Memory B cell (primary cell): Measurements from ENCODE around the gene AHSA1.
A peak's percentile ranks its signal among the peaks of the same experiment; 100 is the strongest.

Source experiments
- ATAC-seq: fragments of 150-1000 bp; cut with Tn5 transposase; 2 replicates; pipeline ENCODE4 v1.10.0; 2021; ENCODE audit warnings: low read depth, mild to moderate bottlenecking, moderate library complexity
- DNase-seq, 2 donors: peaks; one replicate each; pipeline ENCODE4 v3.0.0; 2022; ENCODE audit warnings: low spot score in 2 of 2
- H3K27ac Mint-ChIP-seq: one replicate; pipeline ENCODE4 v1.8.0; 2022; ENCODE audit warnings: mild to moderate bottlenecking, moderate library complexity, mixed read lengths
- H3K27me3 Mint-ChIP-seq: one replicate; pipeline ENCODE4 v1.8.0; 2022; ENCODE audit warnings: mixed read lengths
- H3K36me3 Mint-ChIP-seq: one replicate; pipeline ENCODE4 v1.8.0; 2022; ENCODE audit warnings: mild to moderate bottlenecking, mixed read lengths
- H3K4me1 Mint-ChIP-seq: one replicate; pipeline ENCODE4 v1.8.0; 2022; ENCODE audit warnings: mixed read lengths
- H3K4me3 Mint-ChIP-seq: one replicate; pipeline ENCODE4 v1.8.0; 2022; ENCODE audit warnings: mild to moderate bottlenecking, moderate library complexity, mixed read lengths
- H3K9me3 Mint-ChIP-seq: one replicate; pipeline ENCODE4 v1.8.0; 2022; ENCODE audit warnings: mixed read lengths

The AHSA1 gene

GRCh38 chr14:77508249-77508648 lies 50.4 kb downstream of the AHSA1 start:
- H3K27ac Mint-ChIP-seq: no peak overlapping the region
- no peaks in the 10 kb centered on the region for H3K4me1 Mint-ChIP-seq
- peaks cover under 1% of the 10 kb centered on the region for H3K9me3 Mint-ChIP-seq
- no peak overlapping the region for H3K4me3 Mint-ChIP-seq
- DNase-seq: no peak
- peaks cover 28% of the 10 kb centered on the region for H3K36me3 Mint-ChIP-seq
- no peaks in the 10 kb centered on the region for H3K27me3 Mint-ChIP-seq
- ATAC-seq: no peak

- no peak overlapping the region for H3K4me3 Mint-ChIP-seq
- ATAC-seq (no peak), DNase-seq (no peak)
- no peaks in the 10 kb centered on the region for H3K27me3 Mint-ChIP-seq
- H3K4me1 Mint-ChIP-seq: no peaks in the 10 kb centered on the region
- no peaks in the 10 kb centered on the region for H3K9me3 Mint-ChIP-seq
- peak overlapping the region; percentile 14 for H3K27ac Mint-ChIP-seq
- peaks cover 28% of the 10 kb centered on the region for H3K36me3 Mint-ChIP-seq
Observed at GRCh38 chr14:77508876-77509275, 51.0 kb downstream of the AHSA1 start.

- peak overlapping the region; percentile 14 for H3K27ac Mint-ChIP-seq
- no peaks in the 10 kb centered on the region for H3K9me3 Mint-ChIP-seq
- H3K4me3 Mint-ChIP-seq: no peak overlapping the region
- peaks cover 28% of the 10 kb centered on the region for H3K36me3 Mint-ChIP-seq
- H3K27me3 Mint-ChIP-seq: no peaks in the 10 kb centered on the region
- no peak for DNase-seq
- no peaks in the 10 kb centered on the region for H3K4me1 Mint-ChIP-seq
- ATAC-seq: no peak
Observed at GRCh38 chr14:77509366-77509765, 51.5 kb downstream of the AHSA1 start.

- Mint-ChIP-seq H3K36me3 (peaks cover 28% of the 10 kb centered on the region), H3K9me3 (no peaks in the 10 kb centered on the region), H3K27me3 (no peaks in the 10 kb centered on the region), H3K27ac (peak overlapping the region; percentile 26), H3K4me1 (no peaks in the 10 kb centered on the region), H3K4me3 (no peak overlapping the region)
- ATAC-seq (no peak), DNase-seq (no peak)
Observed at GRCh38 chr14:77511486-77512162, 53.7 kb downstream of the AHSA1 start.

GRCh38 chr14:77516126-77516525 lies 58.2 kb downstream of the AHSA1 start:
- Mint-ChIP-seq H3K4me1 (no peaks in the 10 kb centered on the region), H3K36me3 (peaks cover 42% of the 10 kb centered on the region), H3K9me3 (no peaks in the 10 kb centered on the region), H3K27me3 (no peaks in the 10 kb centered on the region), H3K4me3 (no peak overlapping the region), H3K27ac (no peak overlapping the region)
- DNase-seq (no peak), ATAC-seq (no peak)
